OCI-LY7 (cell line): ENCODE results near the gene C12orf76. TPM values are rescaled to one million over a fixed set of nuclear protein-coding genes. Genes with fewer than 3 reads are reported as not detected.

Experiments used
- BruUV-seq: library from RNA; stranded (reverse); fragments of 400-500 nt; replicated peaks from 2 replicates; lab custom pipeline; 2021; lab: Mats Ljungman, UMichigan
- CTCF ChIA-PET: fragments of 300-600 bp; sonication (Branson Sonifier 250); formaldehyde crosslinking; loops from one replicate; lab custom pipeline; 2022; ENCODE audit warnings: antibody characterized with exemption; ENCODE audit not compliant: unreplicated experiment; lab: Charles Lee
- POLR2A ChIA-PET: fragments of 300-600 bp; sonication (Branson Sonifier 250); formaldehyde crosslinking; loops from one replicate; lab custom pipeline; 2022; ENCODE audit warnings: antibody characterized with exemption; lab: Charles Lee
- DNase-seq: peaks from one replicate; pipeline ENCODE4 v3.0.0-alpha.2; 2015; ENCODE audit warnings: low spot score
- H2AFZ ChIP-seq: fragments of 200-600 bp; sonication (generic), shearing (Covaris generic); 2 replicates; pipeline ENCODE4 v1.6.1; 2014; ENCODE audit warnings: mild to moderate bottlenecking, antibody characterized with exemption, low read length, moderate library complexity
- H3K27ac ChIP-seq: fragments of 200-600 bp; sonication (generic); 2 replicates; pipeline ENCODE4 v1.5.1; 2014; ENCODE audit warnings: mixed run types, low read depth, mild to moderate bottlenecking, moderate library complexity, low read length, inconsistent platforms; ENCODE audit not compliant: poor library complexity, severe bottlenecking
- H3K36me3 ChIP-seq: fragments of 200-600 bp; sonication (generic); 2 replicates; pipeline ENCODE4 v1.6.1; 2014; ENCODE audit warnings: mild to moderate bottlenecking, antibody characterized with exemption, low read length, moderate library complexity, mixed read lengths; ENCODE audit not compliant: insufficient read depth
- H3K4me1 ChIP-seq: fragments of 200-600 bp; sonication (generic); 2 replicates; pipeline ENCODE4 v1.5.1; 2014; ENCODE audit warnings: mild to moderate bottlenecking, low read length; ENCODE audit not compliant: insufficient read depth, poor library complexity, severe bottlenecking
- H3K4me2 ChIP-seq: fragments of 200-600 bp; sonication (generic); 2 replicates; pipeline ENCODE4 v1.6.1; 2014; ENCODE audit warnings: mild to moderate bottlenecking, low read length
- H3K4me3 ChIP-seq: fragments of 200-600 bp; sonication (generic); 2 replicates; pipeline ENCODE4 v1.5.1; 2014; ENCODE audit warnings: mild to moderate bottlenecking, low read depth, low read length; ENCODE audit not compliant: poor library complexity, severe bottlenecking
- H3K79me2 ChIP-seq: fragments of 200-600 bp; sonication (generic); 2 replicates; pipeline ENCODE4 v1.6.1; 2016; ENCODE audit warnings: low read depth, mild to moderate bottlenecking, low read length, moderate library complexity, mixed read lengths; ENCODE audit not compliant: insufficient read depth
- H3K9me2 ChIP-seq: fragments of 200-600 bp; sonication (generic); 2 replicates; pipeline ENCODE4 v1.6.1; 2016; ENCODE audit warnings: mild to moderate bottlenecking, low read length, mixed read lengths; ENCODE audit not compliant: insufficient read depth
- H3K9me3 ChIP-seq: fragments of 200-600 bp; sonication (generic); 2 replicates; pipeline ENCODE4 v1.6.1; 2014; ENCODE audit warnings: mild to moderate bottlenecking, mixed run types, low read length, mixed read lengths
- H4K20me1 ChIP-seq: fragments of 200-600 bp; sonication (generic); 2 replicates; pipeline ENCODE4 v1.6.1; 2014; ENCODE audit warnings: mild to moderate bottlenecking, antibody characterized with exemption, low read length, moderate library complexity, mixed read lengths; ENCODE audit not compliant: insufficient read depth
- CTCF ChIP-seq: fragments of 200-600 bp; sonication (generic); conservative IDR thresholded peaks from 2 replicates; pipeline ENCODE4 v1.5.1; 2014; ENCODE audit warnings: mild to moderate bottlenecking, antibody characterized with exemption, low read length, moderate library complexity, mixed read lengths
- EZH2phosphoT487 ChIP-seq: fragments of 200-600 bp; sonication (generic); IDR thresholded peaks from 2 replicates; pipeline ENCODE4 v1.6.1; 2018; ENCODE audit warnings: low read depth, borderline replicate concordance, mild to moderate bottlenecking, mixed run types, antibody characterized with exemption, low read length, moderate library complexity, mixed read lengths
- intact Hi-C: fragments of 100-400 bp; cut with micrococcal nuclease; formaldehyde crosslinking; loops from one replicate; pipeline ENCODE4 v1.10.0; 2022; ENCODE audit not compliant: unreplicated experiment
- total RNA-seq, 2 experiments: library from RNA; depleted of rRNA in 1 of 2; stranded (reverse); fragments of >200 nt in 1 of 2; shearing (Covaris generic) in 1 of 2; gene quantifications; 2 replicates each; pipeline ENCODE4 v1.2.3, GENCODE V29; 2014 to 2022

The C12orf76 gene
- total RNA-seq, 2 experiments from 2014 or later, result 24.4 to 36.6 TPM

GRCh38 chr12:109997393-109997792 lies 50.9 kb downstream of the C12orf76 start:
- H3K27ac ChIP-seq, result peak overlapping the region; percentile 92
- peak overlapping the region; percentile 58; the same call in 1 of the 2 replicates for H2AFZ ChIP-seq
- no peaks in the 10 kb centered on the region for H3K9me3 ChIP-seq
- CTCF ChIA-PET, result no interaction called here
- POLR2A ChIA-PET, result interaction anchor here (0.8 to 3.5 kb wide), 3 partner anchors 14 to 285 kb away, joined by 3 to 48 read pairs (median 3); no protein-coding TSS in a partner anchor
- DNase-seq, result no peak
- TF ChIP-seq CTCF, result no peak
- no peak for TF ChIP-seq EZH2phosphoT487
- H3K4me1 ChIP-seq, result peaks cover 52% of the 10 kb centered on the region
- peaks cover 15% of the 10 kb centered on the region; the same call in 1 of the 2 replicates for H4K20me1 ChIP-seq
- H3K36me3 ChIP-seq, result peaks cover 26% of the 10 kb centered on the region
- H3K4me3 ChIP-seq, result peak overlapping the region; percentile 96
- peak overlapping the region; percentile 91 for H3K4me2 ChIP-seq
- BruUV-seq, result no TSS peak
- peaks cover 71% of the 10 kb centered on the region for H3K79me2 ChIP-seq
- intact Hi-C loops, result loop anchor here (2.0 kb wide), 1 partner anchor 285 kb away; no protein-coding TSS in a partner anchor
- no peaks in the 10 kb centered on the region for H3K9me2 ChIP-seq

- H3K36me3 ChIP-seq, result peaks cover 30% of the 10 kb centered on the region
- peak overlapping the region; percentile 92 for H3K27ac ChIP-seq
- CTCF ChIA-PET, result no interaction called here
- no peaks in the 10 kb centered on the region for H3K9me3 ChIP-seq
- TF ChIP-seq CTCF (no peak), EZH2phosphoT487 (no peak)
- H3K79me2 ChIP-seq, result peaks cover 71% of the 10 kb centered on the region
- no TSS peak for BruUV-seq
- DNase-seq, result no peak
- H3K9me2 ChIP-seq, result no peaks in the 10 kb centered on the region
- peak overlapping the region; percentile 54 for H2AFZ ChIP-seq
- peak overlapping the region; percentile 80 for H3K4me3 ChIP-seq
- intact Hi-C loops, result loop anchor here (2.0 kb wide), 1 partner anchor 286 kb away; no protein-coding TSS in a partner anchor
- peaks cover 43% of the 10 kb centered on the region for H3K4me1 ChIP-seq
- H4K20me1 ChIP-seq, result peaks cover 18% of the 10 kb centered on the region; the same call in 1 of the 2 replicates
- POLR2A ChIA-PET, result interaction anchor here (1.0 to 1.5 kb wide), 3 partner anchors 9 to 286 kb away, joined by 3 to 5 read pairs (median 4); no protein-coding TSS in a partner anchor
- peak overlapping the region; percentile 91 for H3K4me2 ChIP-seq
Measured at GRCh38 chr12:109996483-109996853, 51.9 kb downstream of the C12orf76 start.
